Dedifferentiated amniotic fluid mesenchymal stem cell (primary cell): ENCODE data around the gene IRX1.

Experiments
- DNase-seq: peaks from one replicate; pipeline ENCODE4 v3.0.0-alpha.2; 2016; ENCODE audit errors: extremely low spot score

Gene IRX1

DNA sequence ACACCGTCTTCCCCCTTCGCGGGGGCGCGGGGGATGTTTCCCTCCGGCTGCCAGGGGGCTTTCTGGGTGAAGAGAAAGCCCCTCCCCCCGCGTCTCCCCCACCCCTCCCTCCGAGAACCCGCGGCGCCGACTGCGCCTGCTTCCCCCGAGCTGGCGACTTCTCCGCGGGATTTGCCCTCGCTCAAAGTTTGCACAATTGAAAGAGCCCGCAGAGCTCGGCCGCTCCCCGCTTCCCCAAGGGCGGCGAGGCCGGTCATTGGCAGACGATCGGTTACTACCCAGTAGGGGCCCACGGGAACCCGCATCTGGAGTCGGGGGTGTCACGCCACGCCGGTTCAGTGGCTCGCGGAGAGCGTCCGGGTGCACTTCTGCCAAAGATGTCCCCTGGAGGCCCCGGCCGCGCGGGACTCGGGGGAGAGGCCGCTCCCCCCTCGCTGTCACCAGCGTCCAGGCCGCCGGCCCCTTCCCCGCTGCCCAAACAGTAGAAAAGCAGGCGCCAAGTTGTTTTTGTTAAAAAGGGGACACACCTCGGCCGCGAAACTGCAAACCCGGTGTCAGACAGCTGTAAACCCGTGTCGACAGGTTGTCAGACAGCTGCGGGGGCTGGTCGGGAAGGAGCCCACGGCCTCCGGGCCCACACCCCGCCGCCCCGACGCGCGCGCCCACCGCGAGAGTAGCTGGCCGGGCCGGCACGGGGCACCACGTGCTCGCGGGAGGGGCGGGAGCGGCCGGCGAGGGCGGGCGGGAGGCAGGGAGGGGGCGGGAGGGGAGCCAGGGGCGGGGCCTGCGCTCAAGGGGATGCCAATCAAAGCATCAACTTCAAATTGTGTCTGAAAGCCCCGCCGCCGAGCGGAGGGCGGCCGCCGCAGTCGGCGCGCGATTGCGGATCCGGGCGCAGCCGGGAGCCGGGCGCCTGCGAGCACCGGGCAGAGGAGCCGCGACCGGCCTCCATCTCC, at the start of gene IRX1:
Gene IRX1 (plus strand): TSS at position 827 of the 956 bp plus-strand sequence. CDS start 274 bp downstream, outside the sequence.
- no peak for DNase-seq

DNA sequence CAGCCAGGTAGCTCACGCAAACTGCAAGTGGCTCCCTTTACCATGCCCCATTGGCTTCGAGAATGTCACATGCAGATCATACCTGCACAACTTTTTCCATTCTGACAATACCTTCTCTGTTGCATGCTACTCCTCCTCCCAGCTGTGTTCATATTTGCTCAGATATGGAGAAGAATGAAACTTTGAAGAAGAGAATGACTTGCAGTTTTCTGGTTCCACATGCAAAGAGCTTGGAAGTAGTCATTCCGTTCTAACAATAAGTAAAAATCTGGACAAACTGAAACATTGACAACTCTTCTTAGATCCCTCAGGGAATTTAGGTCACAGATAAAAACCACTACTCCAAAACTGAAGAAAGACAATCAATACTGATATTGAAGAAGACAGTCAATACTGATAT, 49.6 kb upstream of the IRX1 start:
- DNase-seq: no peak

DNA sequence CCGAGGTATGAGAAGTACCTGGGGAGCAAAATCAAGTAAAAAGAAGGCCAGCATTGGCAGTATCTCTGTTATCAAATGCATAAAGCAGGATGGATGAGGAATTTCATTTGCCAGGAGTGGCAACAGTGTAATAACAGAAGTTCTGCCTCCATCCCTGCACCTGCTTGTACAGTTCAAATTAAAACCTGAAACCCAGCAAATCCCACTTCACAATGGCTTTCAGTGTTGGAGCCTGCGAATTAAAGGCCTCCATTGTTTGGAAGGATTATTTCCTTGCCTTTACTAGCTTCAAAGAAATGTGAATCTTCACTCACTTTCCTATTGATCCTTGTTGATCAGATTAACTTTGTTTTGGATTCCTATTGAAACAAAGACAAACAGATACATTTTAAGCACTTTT, 31.5 kb upstream of the IRX1 start:
- DNase-seq: no peak

DNA sequence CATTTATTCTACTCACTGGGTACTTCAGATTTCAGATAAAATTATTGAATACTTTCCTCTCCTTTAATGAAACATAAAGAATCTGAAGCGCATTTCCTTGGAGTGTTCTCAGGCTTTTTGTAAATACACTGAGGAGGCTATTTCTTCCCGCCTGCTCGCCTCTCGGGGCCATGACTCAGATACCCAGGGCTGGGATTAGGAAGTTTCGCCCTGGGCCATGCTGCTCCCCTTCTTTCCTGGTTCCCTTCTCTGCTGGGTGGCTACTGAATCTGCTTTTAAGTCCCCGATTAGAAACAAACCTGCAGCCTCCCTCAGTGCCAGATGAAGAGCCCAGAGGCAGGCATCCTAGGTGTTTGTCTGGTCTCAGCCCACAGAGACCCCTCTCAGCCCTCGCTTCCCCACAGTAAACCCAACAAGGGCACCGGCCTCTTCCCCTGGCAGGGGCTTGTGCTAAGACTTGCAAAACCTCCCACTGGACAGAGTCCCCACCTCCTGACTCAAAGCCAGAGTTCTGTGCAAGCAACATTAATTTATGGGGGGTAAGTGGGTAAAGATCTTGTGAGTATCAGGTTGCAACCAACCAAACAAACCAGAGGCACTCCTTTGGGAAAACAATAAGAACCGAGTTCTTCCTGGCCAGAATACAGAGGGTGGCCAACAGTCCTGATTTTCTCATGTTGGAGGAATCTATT, 30.7 kb upstream of the IRX1 start:
- DNase-seq: no peak

DNA sequence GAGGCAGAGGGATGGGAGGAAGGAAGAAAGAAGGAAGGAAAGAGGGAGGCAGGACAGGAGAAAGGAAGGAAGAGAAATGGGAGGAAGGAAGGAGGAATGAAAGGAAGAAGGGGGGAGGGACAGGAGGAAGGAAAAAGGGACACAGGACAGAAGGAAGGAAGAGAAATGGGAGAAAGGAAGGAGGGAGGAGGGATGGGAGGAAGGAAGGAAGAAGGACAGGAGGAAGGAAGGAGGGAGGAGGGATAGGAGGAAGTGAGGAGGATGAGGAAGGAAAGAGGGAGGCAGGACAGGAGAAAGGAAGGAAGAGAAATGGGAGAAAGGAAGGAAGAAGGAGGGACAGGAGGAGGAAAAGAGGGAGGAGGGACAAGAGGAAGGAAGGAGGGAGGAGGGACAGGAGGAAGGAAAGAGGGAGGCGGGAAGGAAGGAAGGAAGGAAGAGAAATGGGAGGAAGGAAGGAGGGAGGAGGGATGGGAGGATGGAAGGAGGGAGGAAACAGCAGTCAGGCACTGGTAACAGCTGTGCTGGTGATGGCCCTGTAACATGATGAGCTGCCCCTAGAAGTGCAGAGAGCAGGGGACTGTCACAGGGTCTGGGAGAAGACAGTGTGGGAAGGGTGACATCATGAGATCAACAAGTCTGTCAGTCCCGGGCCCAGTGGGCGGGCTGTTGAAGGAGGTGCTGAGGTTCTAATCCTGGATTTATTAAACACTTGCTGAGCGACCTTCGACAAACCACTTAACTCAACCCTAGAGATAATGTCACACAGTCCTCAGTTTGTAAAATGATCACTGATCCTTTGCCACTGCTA, 10.7 kb upstream of the IRX1 start:
- no peak for DNase-seq

DNA sequence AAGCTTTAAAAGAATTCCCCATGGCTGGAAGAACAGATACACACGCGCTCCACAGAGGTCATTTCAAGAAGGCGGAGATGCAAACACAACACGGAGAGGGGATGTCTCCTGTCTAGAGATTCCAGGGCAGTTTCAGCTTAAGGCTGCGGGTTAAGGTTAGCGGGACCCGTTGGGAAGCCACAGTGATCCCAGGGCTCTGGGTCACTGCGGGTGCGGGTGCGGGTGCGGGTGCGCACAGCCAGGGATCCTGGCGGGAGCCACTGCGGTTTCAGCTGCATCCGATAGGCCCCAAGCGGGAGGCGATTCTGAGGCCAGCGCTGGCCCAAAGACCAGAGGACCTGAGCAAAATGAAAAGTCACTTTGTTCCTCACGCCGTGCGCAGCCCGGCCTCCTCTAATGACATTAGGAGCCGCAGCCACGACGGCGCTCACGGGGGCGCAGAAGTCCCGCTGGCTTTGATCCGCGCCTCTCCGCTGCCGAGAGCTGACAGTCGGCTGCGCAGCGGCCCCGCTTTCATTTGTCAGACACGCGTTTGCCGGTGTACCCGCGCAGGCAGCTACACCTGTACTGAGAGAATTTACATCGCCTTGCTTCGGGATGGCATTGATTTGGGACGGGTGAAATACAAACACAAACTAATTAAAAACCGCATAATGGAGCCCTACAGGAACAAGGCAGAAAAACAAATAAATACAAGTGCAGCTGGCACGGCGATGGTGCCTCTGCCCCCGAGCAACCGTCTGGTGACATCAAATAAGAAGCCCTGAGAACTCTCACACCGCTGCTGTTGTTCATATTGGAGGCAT, 5.3 kb upstream of the IRX1 start:
- DNase-seq: no peak

DNA sequence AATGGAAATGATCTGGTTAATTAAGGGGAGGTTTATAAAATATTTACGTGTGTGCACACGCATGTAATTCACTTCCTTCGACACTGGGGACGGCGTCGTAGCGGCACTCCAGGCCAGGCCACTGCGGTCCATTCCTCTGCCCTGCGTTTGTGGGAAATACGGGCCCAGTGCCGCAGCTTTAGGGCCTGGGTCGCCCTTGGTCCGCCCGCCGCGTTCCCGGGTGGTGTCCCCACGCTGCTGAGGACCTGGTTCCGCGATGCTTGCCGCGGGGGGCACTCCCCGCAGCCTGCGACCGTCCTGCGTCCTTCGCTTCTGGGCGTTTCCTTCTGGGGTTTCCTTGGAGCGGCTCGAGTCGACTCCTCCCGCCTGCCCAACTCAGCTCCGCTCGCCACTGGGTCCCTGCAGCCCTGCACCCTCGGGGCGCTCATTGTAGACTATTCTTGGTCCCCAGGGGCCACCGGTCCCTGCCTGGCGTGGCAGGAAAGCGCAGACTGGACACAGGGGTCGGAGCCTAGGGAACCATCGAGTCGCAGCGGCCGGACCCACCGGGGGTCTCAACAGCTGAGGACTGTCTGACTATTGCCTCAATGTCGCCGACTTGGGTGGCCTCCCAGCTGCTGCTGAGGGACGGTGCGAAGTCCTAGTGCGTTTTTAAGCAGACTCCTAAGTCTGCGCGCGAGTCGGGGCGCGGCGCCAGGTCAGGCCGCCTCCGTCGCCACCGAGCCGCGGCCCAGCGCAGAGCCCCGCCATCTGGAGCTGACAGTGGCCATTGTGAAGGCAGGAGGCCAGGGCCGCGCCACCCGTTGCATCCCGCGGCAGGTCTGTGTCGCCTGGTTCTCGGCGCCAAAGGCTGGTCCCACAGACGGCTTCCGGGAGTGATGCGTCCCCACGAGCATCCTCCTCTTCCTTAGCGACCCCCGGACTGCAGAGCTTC, 4.4 kb upstream of the IRX1 start:
- DNase-seq: no peak

DNA sequence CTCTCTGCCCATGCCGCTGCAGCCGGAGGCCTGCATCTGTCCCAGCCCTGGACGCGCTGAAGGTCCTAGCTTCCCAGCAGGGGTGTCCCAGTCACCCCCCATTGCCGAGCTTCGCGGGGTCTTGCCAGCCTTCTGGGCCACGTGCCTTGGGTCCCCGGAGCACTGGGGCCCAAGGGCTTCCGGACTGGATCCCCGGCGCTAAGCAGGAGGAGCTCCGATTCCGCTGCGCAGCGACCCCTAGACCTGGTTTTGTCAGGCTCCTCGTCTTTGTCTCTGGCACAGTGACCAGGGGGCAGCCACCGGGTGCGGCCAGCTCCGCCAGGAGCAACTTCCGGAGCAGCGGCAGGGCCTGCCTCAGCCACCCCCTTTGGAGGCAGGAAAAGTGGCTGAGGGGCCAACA, 3.3 kb upstream of the IRX1 start:
- no peak for DNase-seq

DNA sequence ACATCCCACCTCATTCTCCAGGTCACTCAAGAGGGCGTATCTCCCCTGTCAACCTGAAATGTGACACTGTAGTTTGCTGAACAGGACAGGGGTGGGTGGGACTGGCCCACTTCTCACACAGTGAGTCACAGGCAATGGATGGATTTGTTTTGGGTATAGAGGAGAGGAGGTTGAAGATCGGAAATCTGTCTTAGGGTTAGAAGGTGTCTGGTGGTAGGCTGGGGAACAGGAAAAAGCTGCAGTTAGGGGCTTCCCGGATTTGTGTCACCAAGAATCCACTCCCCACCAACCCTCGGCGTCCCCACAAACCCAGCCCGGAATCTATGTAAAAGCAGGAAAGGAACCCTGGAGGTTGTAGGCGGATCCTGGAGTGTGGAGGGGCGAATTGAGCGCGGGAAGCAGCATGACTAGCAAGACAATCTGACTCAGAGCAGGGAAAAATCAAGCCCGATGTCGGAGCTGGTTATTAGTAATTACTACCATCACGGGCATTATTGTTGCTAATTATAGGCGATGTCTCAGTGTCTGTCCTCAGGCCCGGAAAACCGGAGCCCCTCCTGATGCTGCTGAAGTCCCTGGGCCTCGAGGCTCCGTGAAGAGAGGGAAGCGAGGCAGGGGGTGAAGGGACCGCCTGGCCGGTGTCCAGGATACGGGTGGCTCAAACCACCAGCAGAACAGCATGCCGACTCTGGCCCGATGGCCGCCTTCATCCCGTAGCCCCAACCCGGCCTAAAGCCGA, 1.7 kb upstream of the IRX1 start:
- DNase-seq: no peak

DNA sequence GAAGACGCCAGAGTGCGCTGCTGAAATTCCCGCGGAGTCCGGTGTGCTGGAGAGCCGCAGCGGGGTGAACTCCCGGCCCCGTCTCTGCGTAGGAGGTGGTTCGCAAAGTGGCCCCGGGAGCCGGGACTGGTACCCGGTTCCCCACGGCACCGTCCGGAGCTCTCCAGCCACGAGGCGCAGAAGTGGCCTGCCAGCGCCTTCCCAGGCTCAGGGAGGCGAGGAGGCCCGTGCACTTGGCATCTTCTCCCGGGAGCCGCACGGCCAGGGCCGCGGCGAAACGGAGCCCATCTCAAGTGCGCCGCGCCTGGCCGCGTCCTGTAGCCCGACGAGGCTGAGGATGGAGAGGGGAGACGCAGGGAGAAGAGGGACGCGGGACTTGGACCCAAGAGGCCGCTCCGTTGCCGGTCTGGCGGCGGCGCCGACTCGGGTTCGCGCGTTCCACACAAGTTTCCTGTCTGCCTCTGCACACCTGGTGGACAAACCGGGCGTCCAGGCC, 1.1 kb upstream of the IRX1 start:
- DNase-seq: no peak

DNA sequence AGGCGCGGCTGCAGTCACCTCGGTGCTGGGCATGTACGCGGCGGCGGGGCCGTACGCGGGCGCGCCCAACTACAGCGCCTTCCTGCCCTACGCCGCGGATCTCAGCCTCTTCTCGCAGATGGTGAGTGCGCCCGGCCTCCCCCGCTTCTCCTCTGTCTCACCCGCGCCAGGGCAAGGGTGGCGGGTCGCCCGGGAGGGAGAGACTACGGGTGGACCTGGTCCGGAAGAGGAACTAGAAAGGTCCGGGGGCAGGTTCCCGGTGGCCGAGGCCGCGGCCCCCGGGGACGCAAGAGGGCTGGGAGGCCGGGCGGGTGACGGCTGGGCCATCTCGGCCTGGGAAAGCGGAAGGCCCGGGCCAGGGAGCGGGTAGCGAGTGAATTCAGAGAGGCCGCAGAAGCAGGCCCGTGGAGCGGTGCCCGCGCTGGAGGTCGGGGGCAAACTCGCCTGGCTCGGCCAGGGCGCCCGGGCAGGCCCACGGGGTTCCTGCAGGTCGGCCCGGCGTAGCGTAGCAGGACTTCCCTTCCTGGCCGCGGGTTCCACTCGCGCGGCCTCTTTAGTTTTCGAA, 711 bp downstream of the IRX1 start:
- DNase-seq: no peak

DNA sequence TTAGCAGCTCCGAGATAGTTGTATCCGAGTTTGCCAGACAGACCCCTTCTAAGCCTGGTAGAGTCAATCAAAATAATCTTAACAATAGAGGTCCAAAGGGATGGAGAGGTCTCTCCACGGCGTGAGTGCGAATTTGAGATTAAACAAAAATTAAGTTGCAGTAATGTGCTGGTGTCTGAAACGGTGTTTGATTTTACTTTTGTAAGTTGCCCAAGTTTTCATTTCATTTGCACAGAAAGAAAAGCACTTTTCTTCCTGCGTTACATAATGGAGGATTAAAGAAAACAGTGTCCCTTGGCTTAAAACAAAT, 1.2 kb downstream of the IRX1 start:
- no peak for DNase-seq

DNA sequence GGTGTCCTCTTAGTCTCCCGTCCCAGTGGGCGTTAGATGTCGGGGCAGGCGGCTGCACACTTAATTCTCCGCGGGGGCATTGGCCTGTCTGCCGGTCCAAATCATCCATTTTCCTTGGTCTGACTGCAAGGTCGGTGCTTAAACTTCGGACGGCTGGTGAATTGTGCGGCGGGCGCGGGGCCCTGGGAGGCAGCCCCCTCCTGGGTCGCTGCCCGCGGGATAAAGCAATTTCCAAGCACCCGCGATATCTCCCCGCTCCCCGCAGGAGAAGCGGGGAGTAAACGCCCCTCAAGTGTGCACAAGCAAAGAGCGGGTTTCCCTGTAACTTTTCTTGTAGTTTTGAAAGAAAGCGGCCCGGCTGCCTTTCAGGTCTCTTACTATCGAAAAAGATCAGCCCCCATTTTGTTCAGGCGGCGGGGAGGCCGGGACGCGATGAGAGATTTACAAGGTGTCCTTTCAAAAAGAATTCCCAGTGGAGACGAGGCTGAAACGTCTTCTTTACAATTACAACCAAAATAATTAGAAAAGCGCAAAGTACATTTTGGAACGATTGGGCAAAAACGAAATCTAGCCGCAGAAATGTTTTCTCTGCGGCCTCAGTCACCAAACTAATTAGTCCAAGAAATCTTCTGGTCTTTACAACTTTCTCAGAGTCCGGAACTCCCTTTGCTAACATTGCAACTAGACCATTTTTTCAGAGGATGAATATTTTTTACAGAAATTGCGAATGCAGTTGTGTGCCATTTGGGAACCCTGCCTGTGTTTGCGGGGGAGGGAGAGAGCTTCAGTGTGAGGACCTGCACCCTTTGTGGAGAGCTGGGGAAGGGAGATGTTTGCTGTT, 1.8 kb downstream of the IRX1 start:
- no peak for DNase-seq

DNA sequence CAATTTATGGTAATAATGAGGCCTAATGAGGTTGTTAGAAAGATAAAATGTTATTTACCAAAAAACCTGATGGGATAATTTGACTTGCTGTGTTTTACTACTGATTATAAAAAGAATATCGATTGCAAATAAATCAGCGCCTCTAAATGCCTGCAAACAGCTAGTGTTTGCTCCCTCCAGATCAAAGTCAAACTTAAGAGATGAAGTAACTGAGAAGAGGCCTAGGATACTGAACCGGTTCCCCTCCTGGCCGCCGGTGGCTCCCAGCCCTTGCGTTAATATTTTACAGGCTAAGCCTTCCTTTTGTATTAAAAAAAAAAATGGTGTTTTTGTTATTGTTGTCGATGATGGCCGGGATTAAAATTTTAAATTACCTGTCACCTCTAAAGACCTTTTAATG, 2.6 kb downstream of the IRX1 start:
- DNase-seq: no peak

DNA sequence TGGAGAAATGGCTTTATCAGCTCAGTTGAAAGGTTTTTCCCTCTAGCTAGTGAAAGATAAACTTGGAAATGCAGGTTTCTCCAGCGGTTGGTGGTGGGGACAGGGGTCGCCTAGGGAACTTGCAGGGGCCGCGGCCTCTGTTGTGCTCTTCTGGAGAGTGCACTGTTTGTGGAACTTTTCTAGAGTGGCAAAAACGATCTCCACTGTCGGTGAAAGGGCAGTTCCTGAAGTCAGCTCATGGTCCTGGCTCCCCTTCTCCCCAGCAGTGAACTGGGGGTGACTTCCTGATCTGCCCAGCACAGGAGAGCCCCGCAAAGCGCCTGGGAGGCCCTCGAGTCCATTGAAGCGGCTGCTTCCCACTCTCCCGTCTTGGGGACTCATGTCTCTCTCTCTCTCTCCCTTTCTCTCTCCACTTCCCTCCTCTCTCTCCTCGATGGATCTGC, 3.2 kb downstream of the IRX1 start:
- no peak for DNase-seq

DNA sequence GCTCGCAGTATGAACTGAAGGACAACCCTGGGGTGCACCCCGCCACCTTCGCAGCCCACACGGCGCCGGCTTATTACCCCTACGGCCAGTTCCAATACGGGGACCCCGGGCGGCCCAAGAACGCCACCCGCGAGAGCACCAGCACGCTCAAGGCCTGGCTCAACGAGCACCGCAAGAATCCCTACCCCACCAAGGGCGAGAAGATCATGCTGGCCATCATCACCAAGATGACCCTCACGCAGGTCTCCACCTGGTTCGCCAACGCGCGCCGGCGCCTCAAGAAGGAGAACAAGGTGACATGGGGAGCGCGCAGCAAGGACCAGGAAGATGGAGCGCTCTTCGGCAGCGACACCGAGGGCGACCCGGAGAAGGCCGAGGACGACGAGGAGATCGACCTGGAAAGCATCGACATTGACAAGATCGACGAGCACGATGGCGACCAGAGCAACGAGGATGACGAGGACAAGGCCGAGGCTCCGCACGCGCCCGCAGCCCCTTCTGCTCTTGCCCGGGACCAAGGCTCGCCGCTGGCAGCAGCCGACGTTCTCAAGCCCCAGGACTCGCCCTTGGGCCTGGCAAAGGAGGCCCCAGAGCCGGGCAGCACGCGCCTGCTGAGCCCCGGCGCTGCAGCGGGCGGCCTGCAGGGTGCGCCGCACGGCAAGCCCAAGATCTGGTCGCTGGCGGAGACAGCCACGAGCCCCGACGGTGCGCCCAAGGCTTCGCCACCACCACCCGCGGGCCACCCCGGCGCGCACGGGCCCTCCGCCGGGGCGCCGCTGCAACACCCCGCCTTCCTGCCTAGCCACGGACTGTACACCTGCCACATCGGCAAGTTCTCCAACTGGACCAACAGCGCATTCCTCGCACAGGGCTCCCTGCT, 3.8 kb downstream of the IRX1 start:
- no peak for DNase-seq
